ENCODE data around the gene RFT1. TPM values are rescaled to one million over a fixed set of nuclear protein-coding genes. Genes with fewer than 3 reads are reported as not detected.
A peak's percentile ranks its signal among the peaks of the same experiment; 100 is the strongest.

RFT1 gene
- total RNA-seq, 1 donor from 2014 or later = 19.2 TPM

DNA sequence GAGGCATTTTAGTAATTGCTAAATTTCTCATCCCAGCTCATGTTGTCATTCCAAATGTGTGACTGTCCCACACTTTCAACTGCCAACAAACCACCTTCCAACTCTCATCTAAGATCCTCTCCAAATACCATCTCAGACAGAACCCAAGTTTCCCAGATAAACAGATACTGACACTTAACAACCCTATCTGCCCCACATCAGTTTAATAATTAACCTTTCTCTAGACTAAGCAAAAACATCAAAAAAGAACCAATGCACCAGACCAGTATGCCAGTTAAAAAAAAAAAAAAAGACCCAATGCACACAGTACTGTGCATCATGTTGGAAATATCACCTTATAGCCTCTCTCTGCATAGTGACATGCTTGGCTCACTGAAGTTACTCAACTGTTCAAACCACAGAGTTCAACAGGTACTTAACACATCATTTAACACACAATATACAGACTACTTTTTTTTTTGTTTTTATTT is 89.8 kb downstream of the RFT1 start:
- TF ChIP-seq, protein P1, sequence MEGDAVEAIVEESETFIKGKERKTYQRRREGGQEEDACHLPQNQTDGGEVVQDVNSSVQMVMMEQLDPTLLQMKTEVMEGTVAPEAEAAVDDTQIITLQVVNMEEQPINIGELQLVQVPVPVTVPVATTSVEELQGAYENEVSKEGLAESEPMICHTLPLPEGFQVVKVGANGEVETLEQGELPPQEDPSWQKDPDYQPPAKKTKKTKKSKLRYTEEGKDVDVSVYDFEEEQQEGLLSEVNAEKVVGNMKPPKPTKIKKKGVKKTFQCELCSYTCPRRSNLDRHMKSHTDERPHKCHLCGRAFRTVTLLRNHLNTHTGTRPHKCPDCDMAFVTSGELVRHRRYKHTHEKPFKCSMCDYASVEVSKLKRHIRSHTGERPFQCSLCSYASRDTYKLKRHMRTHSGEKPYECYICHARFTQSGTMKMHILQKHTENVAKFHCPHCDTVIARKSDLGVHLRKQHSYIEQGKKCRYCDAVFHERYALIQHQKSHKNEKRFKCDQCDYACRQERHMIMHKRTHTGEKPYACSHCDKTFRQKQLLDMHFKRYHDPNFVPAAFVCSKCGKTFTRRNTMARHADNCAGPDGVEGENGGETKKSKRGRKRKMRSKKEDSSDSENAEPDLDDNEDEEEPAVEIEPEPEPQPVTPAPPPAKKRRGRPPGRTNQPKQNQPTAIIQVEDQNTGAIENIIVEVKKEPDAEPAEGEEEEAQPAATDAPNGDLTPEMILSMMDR (IDR thresholded peaks at IDR 0.05; ENCODE audit: insufficient read depth, low read depth, low read length) = no peak
- TF ChIP-seq EZH2 (IDR thresholded peaks at IDR 0.05; ENCODE audit: insufficient read depth, low read length) = no peak

GRCh38 chr3:53039376-53039752 is 90.9 kb downstream of the RFT1 start:
- Histone ChIP-seq H3K9ac (ENCODE audit: low read length) (no peak overlapping the region), H3K27me3 (ENCODE audit: insufficient read depth, low read length) (no peaks in the 10 kb centered on the region), H3K9me3 (ENCODE audit: insufficient read depth, low read depth, low read length) (no peaks in the 10 kb centered on the region), H3K4me1 (ENCODE audit: insufficient read depth, low read length) (peaks cover under 1% of the 10 kb centered on the region), H4K20me1 (ENCODE audit: insufficient read depth, low read length) (peaks cover 14% of the 10 kb centered on the region), H3K4me3 (ENCODE audit: insufficient read depth, low read depth, low read length) (no peak overlapping the region), H3K27ac (ENCODE audit: low read depth, low read length) (no peak overlapping the region), H2AFZ (ENCODE audit: low read depth, low read length) (no peak overlapping the region), H3K36me3 (ENCODE audit: insufficient read depth, low read length) (no peaks in the 10 kb centered on the region), H3K79me2 (ENCODE audit: insufficient read depth, low read length) (peaks cover 3% of the 10 kb centered on the region), H3K4me2 (ENCODE audit: low read length) (no peak overlapping the region)
- TF ChIP-seq, protein P1 (IDR thresholded peaks at IDR 0.05; ENCODE audit: insufficient read depth, low read depth, low read length) = no peak
- H3K4me1 Mint-ChIP-seq (ENCODE audit: low read depth, unreplicated experiment) = peaks cover 10% of the 10 kb centered on the region
- no peaks in the 10 kb centered on the region for H3K9me3 Mint-ChIP-seq (ENCODE audit: unreplicated experiment)
- no peak overlapping the region for H3K27ac Mint-ChIP-seq (ENCODE audit: unreplicated experiment)
- H3K36me3 Mint-ChIP-seq (ENCODE audit: low read depth, unreplicated experiment) = no peaks in the 10 kb centered on the region
- H3K27me3 Mint-ChIP-seq (ENCODE audit: low read depth, unreplicated experiment) = no peaks in the 10 kb centered on the region
- DNase-seq (ENCODE audit: low read depth) = no peak
- no peak for FAIRE-seq
- no peak overlapping the region for H3K4me3 Mint-ChIP-seq (ENCODE audit: unreplicated experiment)

More for the DNA sequence above, 89.8 kb downstream of the RFT1 start:
- DNase-seq (ENCODE audit: low read depth) = peak; percentile 26
- peaks cover 14% of the 10 kb centered on the region for H4K20me1 ChIP-seq (ENCODE audit: insufficient read depth, low read length)
- H3K9me3 ChIP-seq (ENCODE audit: insufficient read depth, low read depth, low read length) = no peaks in the 10 kb centered on the region
- peaks cover 11% of the 10 kb centered on the region for H3K4me1 Mint-ChIP-seq (ENCODE audit: low read depth, unreplicated experiment)
- H3K27me3 Mint-ChIP-seq (ENCODE audit: low read depth, unreplicated experiment) = no peaks in the 10 kb centered on the region
- H3K9ac ChIP-seq (ENCODE audit: low read length) = no peak overlapping the region
- H3K36me3 ChIP-seq (ENCODE audit: insufficient read depth, low read length) = no peaks in the 10 kb centered on the region
- peaks cover 4% of the 10 kb centered on the region for H3K4me1 ChIP-seq (ENCODE audit: insufficient read depth, low read length)
- no peaks in the 10 kb centered on the region for H3K36me3 Mint-ChIP-seq (ENCODE audit: low read depth, unreplicated experiment)
- H3K79me2 ChIP-seq (ENCODE audit: insufficient read depth, low read length) = peaks cover 3% of the 10 kb centered on the region
- H3K27ac ChIP-seq (ENCODE audit: low read depth, low read length) = no peak overlapping the region
- no peak overlapping the region for H3K4me2 ChIP-seq (ENCODE audit: low read length)
- H3K27ac Mint-ChIP-seq (ENCODE audit: unreplicated experiment) = no peak overlapping the region
- no peak overlapping the region for H3K4me3 ChIP-seq (ENCODE audit: insufficient read depth, low read depth, low read length)
- H3K27me3 ChIP-seq (ENCODE audit: insufficient read depth, low read length) = no peaks in the 10 kb centered on the region
- no peaks in the 10 kb centered on the region for H3K9me3 Mint-ChIP-seq (ENCODE audit: unreplicated experiment)
- H3K4me3 Mint-ChIP-seq (ENCODE audit: unreplicated experiment) = no peak overlapping the region
- no peak for FAIRE-seq
- no peak overlapping the region for H2AFZ ChIP-seq (ENCODE audit: low read depth, low read length)

DNA sequence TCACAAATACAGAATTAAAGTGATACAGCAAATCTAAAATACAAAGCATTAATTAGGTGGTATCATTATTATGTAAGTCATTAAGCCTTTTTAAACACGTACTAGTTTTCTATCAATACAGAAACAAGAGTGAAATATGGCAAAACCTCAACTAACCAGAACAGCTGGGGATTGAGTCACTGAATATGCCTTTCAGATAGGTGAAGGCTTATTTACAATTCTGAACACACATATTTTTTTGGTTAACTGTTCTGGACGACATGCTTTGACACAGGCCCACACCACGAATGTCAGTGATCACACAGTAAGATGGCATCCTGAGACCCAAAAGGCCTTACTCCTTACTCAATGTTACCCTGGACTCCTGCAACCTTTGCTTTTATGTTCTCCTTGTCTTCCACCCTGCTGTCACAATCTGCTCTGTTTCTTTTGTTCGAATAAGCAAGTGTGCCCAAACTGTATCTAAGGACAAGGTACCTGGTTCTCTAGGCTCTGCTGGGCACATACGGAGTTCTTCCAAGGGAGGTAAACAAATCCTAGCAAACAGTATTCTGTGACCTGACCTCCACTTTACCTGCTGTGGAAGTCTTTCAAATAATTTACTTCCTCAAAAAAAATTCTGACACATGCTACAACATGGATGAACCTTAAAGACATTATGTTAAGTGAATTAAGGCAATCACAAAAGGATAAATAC is 91.4 kb downstream of the RFT1 start:
- no peak for FAIRE-seq
- peaks cover 9% of the 10 kb centered on the region for H3K4me1 Mint-ChIP-seq (ENCODE audit: low read depth, unreplicated experiment)
- Histone ChIP-seq H3K4me3 (ENCODE audit: insufficient read depth, low read depth, low read length) (no peak overlapping the region), H3K9ac (ENCODE audit: low read length) (no peak overlapping the region), H3K79me2 (ENCODE audit: insufficient read depth, low read length) (peaks cover 3% of the 10 kb centered on the region), H3K27me3 (ENCODE audit: insufficient read depth, low read length) (no peaks in the 10 kb centered on the region), H3K27ac (ENCODE audit: low read depth, low read length) (no peak overlapping the region), H3K36me3 (ENCODE audit: insufficient read depth, low read length) (no peaks in the 10 kb centered on the region), H4K20me1 (ENCODE audit: insufficient read depth, low read length) (peaks cover 14% of the 10 kb centered on the region), H3K4me2 (ENCODE audit: low read length) (no peak overlapping the region), H3K4me1 (ENCODE audit: insufficient read depth, low read length) (no peaks in the 10 kb centered on the region), H3K9me3 (ENCODE audit: insufficient read depth, low read depth, low read length) (no peaks in the 10 kb centered on the region), H2AFZ (ENCODE audit: low read depth, low read length) (no peak overlapping the region)
- no peaks in the 10 kb centered on the region for H3K36me3 Mint-ChIP-seq (ENCODE audit: low read depth, unreplicated experiment)
- DNase-seq (ENCODE audit: low read depth) = no peak
- no peaks in the 10 kb centered on the region for H3K9me3 Mint-ChIP-seq (ENCODE audit: unreplicated experiment)
- no peak for TF ChIP-seq EZH2 (IDR thresholded peaks at IDR 0.05; ENCODE audit: insufficient read depth, low read length)
- TF ChIP-seq, protein P1 (IDR thresholded peaks at IDR 0.05; ENCODE audit: insufficient read depth, low read depth, low read length) = no peak
- H3K27ac Mint-ChIP-seq (ENCODE audit: unreplicated experiment) = no peak overlapping the region
- H3K27me3 Mint-ChIP-seq (ENCODE audit: low read depth, unreplicated experiment) = no peaks in the 10 kb centered on the region
- H3K4me3 Mint-ChIP-seq (ENCODE audit: unreplicated experiment) = no peak overlapping the region
